ENCODE results near the gene DLG2.

Gene DLG2

GRCh38 chr11:85541683-85542082 lies 85.5 kb downstream of the DLG2 start:
- DNase-seq: no peak

GRCh38 chr11:85540635-85541205 lies 86.4 kb downstream of the DLG2 start:
- DNase-seq: no peak

DNA sequence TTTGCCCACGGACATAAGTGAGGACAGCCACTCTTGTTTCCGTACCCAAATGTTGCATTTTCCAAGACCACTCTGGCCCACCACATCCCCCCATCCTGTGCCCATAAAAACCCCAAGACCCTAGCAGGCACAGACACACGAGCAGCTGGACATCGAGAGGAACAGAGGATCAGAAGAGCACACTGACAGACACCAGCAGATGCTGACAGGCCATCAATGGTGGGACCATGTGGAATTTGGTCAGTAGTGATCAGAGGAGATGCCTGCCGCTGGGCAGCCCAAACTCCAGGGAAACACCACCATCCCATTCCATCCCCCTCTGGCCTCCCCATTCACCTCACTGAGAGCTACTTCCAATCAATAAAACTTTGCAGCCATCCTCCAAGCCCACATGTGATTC lies 87.0 kb downstream of the DLG2 start:
- no peak for DNase-seq

GRCh38 chr11:85539740-85540139 lies 87.4 kb downstream of the DLG2 start:
- no peak for DNase-seq

- DNase-seq: no peak
Observed at GRCh38 chr11:85539029-85539689, 88.0 kb downstream of the DLG2 start.

DNA sequence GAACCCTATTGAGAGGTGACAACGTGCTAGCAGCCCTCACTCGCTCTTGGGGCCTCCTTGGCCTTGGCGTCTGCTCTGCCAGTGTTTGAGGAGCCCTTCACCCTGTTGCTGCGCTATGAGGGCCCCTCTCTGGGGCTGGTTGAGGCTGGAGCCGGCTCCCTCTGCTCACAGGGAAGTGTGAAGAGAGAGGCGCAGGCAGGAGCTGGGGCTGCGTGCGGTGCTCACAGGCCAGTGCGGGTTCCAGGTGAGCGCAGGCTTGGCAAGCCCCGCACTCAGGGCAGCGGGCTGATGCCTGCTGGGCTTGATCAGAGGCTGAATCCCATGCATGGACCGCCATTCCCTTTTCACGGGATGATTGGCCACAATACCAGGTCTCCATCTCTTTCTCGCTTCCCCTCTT lies 90.7 kb downstream of the DLG2 start:
- no peak for DNase-seq

DNA sequence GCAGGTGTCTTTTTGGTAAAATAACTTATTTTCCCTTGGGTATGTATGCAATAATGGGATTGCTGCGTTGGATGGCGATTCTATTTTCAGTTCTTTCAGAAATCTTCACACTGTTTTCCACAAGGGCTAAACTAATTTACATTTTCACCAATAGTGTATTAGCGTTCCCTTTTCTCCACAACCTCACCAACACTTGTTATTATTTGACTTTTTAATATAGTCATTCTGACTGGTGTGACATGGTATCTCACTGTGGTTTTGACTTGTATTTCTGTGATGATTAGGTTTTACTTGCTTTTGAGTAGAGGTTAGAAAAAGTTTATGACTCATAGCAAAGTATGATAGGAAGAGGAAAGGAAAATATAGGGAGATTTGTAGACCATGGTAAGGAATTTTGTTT lies 92.3 kb downstream of the DLG2 start:
- no peak for DNase-seq

GRCh38 chr11:85531191-85531897 lies 95.8 kb downstream of the DLG2 start:
- no peak for DNase-seq

GRCh38 chr11:85530634-85531033 lies 96.5 kb downstream of the DLG2 start:
- DNase-seq: no peak

DNA sequence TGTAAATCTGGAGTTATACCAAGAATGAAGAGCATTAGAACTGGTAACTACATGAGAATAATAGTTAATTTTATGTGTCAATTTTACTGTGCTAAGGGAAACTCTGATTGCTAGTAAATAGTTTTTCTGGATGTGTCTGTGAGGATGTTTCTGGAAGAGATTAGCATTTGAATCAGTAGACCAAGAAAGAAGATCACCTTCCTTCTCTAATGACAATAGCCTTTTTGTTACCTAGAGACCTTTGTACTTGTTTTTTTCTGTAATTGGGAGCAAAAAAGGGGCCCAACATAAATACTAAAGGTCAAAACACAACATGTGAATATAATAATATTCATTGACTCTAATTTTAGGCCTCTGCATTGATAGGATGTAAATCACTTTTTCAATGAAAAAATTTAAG lies 100.6 kb downstream of the DLG2 start:
- no peak for DNase-seq

DNA sequence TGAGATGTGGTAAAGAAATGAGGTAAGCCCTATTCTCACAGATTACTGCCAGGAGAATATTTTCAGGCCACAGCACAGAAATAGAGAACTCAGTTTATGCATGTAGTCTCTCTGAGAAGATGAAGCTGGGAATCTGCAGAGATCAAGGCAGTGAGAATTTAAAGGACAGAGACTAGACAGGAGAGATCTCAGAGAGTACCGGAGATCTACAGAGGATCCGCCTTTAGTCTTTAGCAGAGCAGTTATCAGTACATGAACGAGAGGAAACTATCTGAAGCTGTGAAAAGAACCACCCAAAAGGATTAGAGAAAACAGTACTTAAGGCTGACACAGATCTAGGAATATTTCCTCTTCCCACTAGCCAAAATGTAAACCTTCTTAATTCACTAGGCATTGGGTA lies 101.5 kb downstream of the DLG2 start:
- DNase-seq: no peak

DNA sequence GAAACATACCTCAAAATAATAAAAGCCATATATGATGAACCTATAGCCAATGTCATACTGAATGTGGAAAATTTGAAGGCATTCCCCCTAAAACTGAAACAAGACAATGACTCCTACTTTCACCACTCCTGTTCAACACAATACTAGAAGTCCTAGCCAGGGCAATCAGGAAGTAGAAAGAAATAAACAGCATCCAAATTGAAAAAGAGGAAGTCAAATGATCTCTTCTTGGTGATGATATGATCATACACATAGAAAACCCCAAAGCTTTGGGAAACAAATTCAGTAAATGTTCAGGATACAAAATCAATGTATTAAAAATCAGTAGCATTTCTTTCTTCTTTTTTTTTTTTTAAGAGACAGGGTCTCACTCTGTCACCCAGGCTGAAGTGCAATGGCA lies 109.9 kb downstream of the DLG2 start:
- DNase-seq: no peak

DNA sequence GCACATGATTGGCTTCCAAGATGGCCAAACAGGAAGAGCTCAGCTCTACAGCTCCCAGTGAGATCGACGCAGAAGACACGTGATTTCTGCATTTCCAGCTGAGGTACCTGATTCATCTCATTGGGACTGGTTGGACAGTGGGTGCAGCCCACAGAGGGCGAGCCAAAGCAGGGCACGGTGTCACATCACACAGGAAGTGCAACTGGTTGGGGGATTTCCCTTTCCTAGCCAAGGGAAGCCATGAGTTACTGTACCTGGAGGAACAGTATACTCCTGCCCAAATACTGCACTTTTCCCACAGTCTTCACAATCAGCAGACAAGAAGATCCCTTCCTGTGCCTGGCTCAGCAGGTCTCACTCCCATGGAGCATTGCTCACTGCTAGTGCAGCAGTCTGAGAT lies 131.2 kb downstream of the DLG2 start:
- DNase-seq: no peak

GRCh38 chr11:85494396-85494795 lies 132.7 kb downstream of the DLG2 start:
- no peak for DNase-seq

DNA sequence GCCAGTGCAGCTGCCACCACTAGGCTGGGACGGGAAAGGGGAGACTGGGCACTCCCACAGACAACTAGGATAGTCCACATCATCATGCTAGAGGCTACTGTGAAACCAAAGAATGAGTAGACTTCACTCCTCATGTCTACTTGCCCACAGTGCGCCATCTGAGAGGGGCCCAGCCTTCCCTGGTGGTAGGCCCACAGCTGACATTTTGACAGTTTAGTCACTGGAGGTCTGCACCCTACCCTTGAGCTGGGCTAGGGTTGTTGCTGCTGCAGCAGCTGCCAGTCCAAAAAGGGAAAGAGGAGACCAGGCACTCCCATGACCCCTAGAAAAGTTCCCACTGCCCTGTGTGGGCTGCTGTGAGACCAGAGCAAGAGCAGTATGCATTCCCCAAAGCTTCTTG lies 141.2 kb downstream of the DLG2 start:
- DNase-seq: no peak

GRCh38 chr11:85483861-85484260 lies 143.3 kb downstream of the DLG2 start:
- DNase-seq: no peak

DNA sequence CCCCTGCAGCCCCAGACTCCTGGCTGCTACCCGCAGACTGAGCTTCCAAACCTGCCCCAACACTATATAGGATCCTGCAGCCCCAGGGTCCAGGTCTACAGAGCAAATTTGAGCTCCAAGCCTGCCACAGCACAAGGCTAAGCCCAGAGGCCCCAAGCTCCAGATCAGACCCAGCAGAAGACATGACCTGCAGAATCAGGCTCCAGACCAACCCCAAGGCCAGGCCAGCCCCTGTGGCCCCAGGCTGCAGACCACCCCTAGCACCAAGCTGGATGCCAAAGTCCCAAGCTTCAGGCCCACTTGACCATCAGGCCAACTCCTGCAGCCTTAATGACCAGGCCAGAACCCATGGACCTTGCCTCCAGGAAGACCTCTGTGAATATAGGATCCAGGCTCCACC lies 145.3 kb downstream of the DLG2 start:
- DNase-seq: no peak

DNA sequence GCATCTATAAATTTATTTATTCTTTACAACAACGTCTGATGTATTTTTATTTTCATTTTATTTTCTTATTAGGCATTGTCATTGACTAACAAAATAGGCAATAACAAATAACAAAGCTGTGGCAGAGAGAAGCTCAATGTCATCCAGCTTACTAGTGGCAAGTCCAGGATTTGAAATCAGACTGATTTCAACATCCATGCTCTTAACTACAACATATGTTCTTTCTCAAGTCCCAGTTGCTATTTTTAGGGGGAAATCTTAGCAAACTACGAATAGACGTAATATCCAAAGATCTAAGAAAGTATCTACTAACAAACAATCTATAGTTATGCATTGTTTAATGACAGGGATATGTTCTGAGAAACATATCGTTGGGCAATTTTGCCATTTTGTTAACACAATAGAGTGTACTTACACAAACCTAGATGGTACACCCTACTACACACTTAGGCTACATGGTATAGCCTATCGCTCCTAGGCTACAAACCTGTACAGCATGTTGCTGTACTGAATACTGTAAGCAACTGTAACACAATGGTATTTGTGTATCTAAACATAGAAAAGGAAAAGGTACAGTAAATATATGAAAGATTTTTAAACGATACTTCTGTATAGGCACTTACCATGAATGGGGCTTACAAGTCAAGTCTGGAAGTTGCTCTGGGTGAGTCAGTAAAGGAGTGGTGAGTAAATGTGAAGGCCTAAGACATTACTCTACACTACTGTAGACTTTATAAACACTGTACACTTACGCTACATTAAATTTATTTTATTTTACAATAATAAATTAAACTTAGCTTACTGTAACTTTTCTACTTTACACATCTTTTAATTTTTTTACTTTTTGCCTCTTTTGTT lies 151.3 kb downstream of the DLG2 start:
- DNase-seq: no peak

- no peak for DNase-seq
Observed at GRCh38 chr11:85472953-85473352, 154.2 kb downstream of the DLG2 start.

- no peak for DNase-seq
Observed at GRCh38 chr11:85464283-85464682, 162.9 kb downstream of the DLG2 start.

GRCh38 chr11:85459304-85459703 lies 167.8 kb downstream of the DLG2 start:
- no peak for DNase-seq

DNA sequence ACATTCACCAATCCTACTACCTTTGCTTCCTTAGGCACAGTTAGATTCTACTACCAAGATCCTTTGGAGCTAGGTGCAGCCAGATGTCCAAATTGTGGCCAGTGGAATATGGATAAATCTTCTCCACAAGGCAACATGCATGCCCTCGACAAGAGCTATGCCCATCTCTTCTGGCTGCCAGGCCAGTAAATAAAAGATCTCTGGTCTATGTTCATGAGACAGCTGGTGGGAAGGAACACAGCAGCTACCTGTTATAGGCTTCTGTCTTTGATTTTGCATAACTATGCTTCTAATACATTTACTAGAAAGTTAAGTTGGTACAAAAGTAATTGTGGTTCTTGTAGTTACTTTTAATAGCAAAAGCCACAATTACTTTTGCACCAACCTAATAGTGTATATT lies 182.7 kb downstream of the DLG2 start:
- DNase-seq: no peak

DNA sequence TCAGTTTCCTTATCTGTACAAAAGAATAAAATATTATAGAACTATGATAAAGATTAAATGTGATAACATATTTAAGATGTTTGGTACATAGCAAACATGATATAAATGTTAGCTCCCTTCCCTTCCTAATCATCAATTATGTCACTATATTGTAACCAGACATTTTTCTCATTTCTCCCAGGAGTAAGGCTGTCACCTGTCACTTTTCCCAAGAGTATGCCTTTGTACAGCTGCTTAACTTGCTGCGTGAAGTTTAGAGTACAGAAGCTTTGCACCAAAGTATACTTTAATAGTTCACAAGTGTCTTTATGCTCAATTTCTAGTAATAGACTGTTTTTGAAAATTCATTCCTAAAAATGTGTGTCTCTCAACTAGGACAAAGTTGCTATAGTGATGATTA lies 186.9 kb downstream of the DLG2 start:
- DNase-seq: no peak

GRCh38 chr11:85438328-85438727 lies 188.8 kb downstream of the DLG2 start:
- DNase-seq: no peak

Measured in cerebellar nuclear complex (tissue), 1 donor.